DND-41 (cell line): ENCODE results near the gene FGF18.
"Not testable (repeated sequence)": the region's sequence is repeated elsewhere in the genome, so short reads cannot be mapped to it uniquely, and the experiment has no call there.

Experiments
- CTCF ChIP-seq: IDR thresholded peaks from 2 replicates; pipeline ENCODE4 v1.5.1; 2012; ENCODE audit warnings: borderline replicate concordance, low read length, moderate library complexity, mild to moderate bottlenecking; ENCODE audit not compliant: poor library complexity, severe bottlenecking; ENCODE audit errors: extremely low read depth
- EZH2 ChIP-seq: IDR thresholded peaks from 3 replicates; pipeline ENCODE4 v1.6.1; 2012; ENCODE audit warnings: borderline replicate concordance, low read depth, mild to moderate bottlenecking, moderate library complexity, low read length, inconsistent platforms; ENCODE audit not compliant: severe bottlenecking

DNA sequence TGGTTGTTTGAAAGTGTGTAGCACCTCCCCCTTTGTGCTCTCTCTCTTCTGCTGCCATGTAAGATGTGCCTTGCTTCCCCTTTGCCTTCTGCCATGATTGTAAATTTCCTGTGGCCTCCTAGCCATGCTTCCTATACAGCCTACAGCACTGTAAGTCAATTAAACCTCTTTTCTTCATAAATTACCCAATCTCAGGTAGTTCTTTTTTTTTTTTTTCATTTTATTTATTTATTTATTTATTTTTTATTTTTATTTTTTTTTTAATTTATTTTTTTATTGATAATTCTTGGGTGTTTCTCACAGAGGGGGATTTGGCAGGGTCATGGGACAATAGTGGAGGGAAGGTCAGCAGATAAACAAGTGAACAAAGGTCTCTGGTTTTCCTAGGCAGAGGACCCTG is 16.7 kb upstream of the FGF18 start:
- TF ChIP-seq CTCF, EZH2: not testable (repeated sequence)
